Measurements from ENCODE around the gene CCER1. TPM values are rescaled to one million over a fixed set of nuclear protein-coding genes. Genes with fewer than 3 reads are reported as not detected.

Gene CCER1
- total RNA-seq, 1 experiment from 2014 or later, result not detected

DNA sequence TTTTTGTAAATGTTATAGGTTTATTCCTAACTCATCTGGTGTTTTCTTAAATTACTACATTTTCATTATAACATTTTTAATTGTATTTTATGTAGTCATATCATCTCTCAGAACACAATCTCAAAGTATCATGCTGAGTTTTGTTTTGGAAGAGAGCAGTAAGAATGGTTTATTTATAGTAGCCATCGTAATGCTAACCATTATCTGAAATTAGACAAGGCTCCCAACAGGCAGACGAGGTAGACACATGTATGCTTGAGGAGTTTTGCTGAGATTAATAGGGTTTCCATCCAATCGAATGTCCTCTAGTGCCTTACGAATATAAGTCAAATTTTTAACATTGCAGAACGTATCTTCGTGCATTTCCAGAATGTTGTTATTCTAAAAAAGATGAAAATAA, 9.0 kb upstream of the CCER1 start:
- TF ChIP-seq SIN3A (IDR thresholded peaks at IDR 0.05; ENCODE audit: borderline replicate concordance, insufficient read depth, low read depth, low read length), result no peak
- TF ChIP-seq, protein P1, sequence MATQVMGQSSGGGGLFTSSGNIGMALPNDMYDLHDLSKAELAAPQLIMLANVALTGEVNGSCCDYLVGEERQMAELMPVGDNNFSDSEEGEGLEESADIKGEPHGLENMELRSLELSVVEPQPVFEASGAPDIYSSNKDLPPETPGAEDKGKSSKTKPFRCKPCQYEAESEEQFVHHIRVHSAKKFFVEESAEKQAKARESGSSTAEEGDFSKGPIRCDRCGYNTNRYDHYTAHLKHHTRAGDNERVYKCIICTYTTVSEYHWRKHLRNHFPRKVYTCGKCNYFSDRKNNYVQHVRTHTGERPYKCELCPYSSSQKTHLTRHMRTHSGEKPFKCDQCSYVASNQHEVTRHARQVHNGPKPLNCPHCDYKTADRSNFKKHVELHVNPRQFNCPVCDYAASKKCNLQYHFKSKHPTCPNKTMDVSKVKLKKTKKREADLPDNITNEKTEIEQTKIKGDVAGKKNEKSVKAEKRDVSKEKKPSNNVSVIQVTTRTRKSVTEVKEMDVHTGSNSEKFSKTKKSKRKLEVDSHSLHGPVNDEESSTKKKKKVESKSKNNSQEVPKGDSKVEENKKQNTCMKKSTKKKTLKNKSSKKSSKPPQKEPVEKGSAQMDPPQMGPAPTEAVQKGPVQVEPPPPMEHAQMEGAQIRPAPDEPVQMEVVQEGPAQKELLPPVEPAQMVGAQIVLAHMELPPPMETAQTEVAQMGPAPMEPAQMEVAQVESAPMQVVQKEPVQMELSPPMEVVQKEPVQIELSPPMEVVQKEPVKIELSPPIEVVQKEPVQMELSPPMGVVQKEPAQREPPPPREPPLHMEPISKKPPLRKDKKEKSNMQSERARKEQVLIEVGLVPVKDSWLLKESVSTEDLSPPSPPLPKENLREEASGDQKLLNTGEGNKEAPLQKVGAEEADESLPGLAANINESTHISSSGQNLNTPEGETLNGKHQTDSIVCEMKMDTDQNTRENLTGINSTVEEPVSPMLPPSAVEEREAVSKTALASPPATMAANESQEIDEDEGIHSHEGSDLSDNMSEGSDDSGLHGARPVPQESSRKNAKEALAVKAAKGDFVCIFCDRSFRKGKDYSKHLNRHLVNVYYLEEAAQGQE (IDR thresholded peaks at IDR 0.05; ENCODE audit: insufficient read depth in 1 of 2, low read depth in 2 of 2, low read length in 1 of 2), result no peak
- no peak for TF ChIP-seq POLR2AphosphoS5 (IDR thresholded peaks at IDR 0.05; ENCODE audit: low read depth, low read length)
- POLR2A ChIA-PET, result no interaction called here
- Histone ChIP-seq H3K9me3 (ENCODE audit: control insufficient read depth, insufficient read depth, low read depth, low read length) (no peaks in the 10 kb centered on the region), H3K4me3 (ENCODE audit: low read depth in 2 of 2, low read length in 2 of 2) (no peak overlapping the region), H3K4me1 (ENCODE audit: control insufficient read depth, insufficient read depth, low read length) (no peaks in the 10 kb centered on the region), H3K27ac (ENCODE audit: low read length) (no peak overlapping the region), H3K27me3 (ENCODE audit: control insufficient read depth, insufficient read depth, low read length) (no peaks in the 10 kb centered on the region), H3K36me3 (ENCODE audit: control insufficient read depth, insufficient read depth, low read length) (no peaks in the 10 kb centered on the region)
- DNase-seq (ENCODE audit: low read depth, low spot score) (no peak), ATAC-seq (no peak)
- CTCF ChIA-PET, result no interaction called here
- no TSS peak for BruUV-seq (replicated peaks)
- intact Hi-C loops (cut with micrococcal nuclease; ENCODE audit: unreplicated experiment), result no loop called here
- in situ Hi-C loops (cut with HindIII; ENCODE audit: low pct_unique_long_range_greater_than_20kb, low sequenced_read_pairs), result no loop called here

DNA sequence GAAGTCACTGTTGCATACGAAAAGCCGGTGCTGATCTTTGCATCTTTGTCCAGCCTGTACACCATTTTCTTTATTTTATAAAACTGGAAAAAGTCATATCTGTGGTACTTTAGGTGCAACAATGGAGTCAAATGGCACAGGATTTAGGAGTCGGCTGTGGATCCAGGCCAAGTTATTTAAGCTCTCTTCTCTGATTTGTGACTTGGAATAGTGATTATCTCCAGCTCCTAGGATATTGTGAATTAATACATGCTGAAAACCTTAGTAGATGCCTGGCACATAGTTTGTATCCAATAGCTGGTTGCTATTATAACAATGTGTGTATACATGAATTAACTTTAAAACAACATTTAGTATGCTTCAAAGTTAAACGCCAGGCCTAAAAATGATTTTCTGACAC, 6.2 kb upstream of the CCER1 start:
- in situ Hi-C loops (cut with HindIII; ENCODE audit: low pct_unique_long_range_greater_than_20kb, low sequenced_read_pairs), result no loop called here
- intact Hi-C loops (cut with micrococcal nuclease; ENCODE audit: unreplicated experiment), result no loop called here
- no peak overlapping the region for H3K27ac ChIP-seq (ENCODE audit: low read length)
- no peak for DNase-seq (ENCODE audit: low read depth, low spot score)
- H3K4me1 ChIP-seq (ENCODE audit: control insufficient read depth, insufficient read depth, low read length), result no peaks in the 10 kb centered on the region
- no TSS peak for BruUV-seq (replicated peaks)
- ATAC-seq, result no peak
- no peak overlapping the region for H3K4me3 ChIP-seq (ENCODE audit: low read depth in 2 of 2, low read length in 2 of 2)
- H3K27me3 ChIP-seq (ENCODE audit: control insufficient read depth, insufficient read depth, low read length), result no peaks in the 10 kb centered on the region
- TF ChIP-seq CTCF (IDR thresholded peaks at IDR 0.05) (no peak), TCF7L2 (IDR thresholded peaks at IDR 0.05; ENCODE audit: low read depth, low read length) (no peak), POLR2AphosphoS5 (IDR thresholded peaks at IDR 0.05; ENCODE audit: low read depth, low read length) (no peak), SIN3A (IDR thresholded peaks at IDR 0.05; ENCODE audit: borderline replicate concordance, insufficient read depth, low read depth, low read length) (no peak)
- TF ChIP-seq, protein P1 (IDR thresholded peaks at IDR 0.05; ENCODE audit: insufficient read depth in 1 of 2, low read depth in 2 of 2, low read length in 1 of 2), result no peak
- CTCF ChIA-PET, result no interaction called here
- no peaks in the 10 kb centered on the region for H3K9me3 ChIP-seq (ENCODE audit: control insufficient read depth, insufficient read depth, low read depth, low read length)
- POLR2A ChIA-PET, result no interaction called here
- no peaks in the 10 kb centered on the region for H3K36me3 ChIP-seq (ENCODE audit: control insufficient read depth, insufficient read depth, low read length)

Measured in Panc1 (cell line).